ENCODE results near the gene AKR1B1.
"Not testable (repeated sequence)": the region's sequence is repeated elsewhere in the genome, so short reads cannot be mapped to it uniquely, and the experiment has no call there.

The AKR1B1 gene
- 27.6 reads per million, percentile 54 among the genes with 10 or more reads in this experiment for total RNA-seq

GRCh38 chr7:134458806-134459698 lies at the start of gene AKR1B1:
Gene AKR1B1 (minus strand): TSS chr7:134459100. CDS start chr7:134459062, 38 bp downstream.
- peak; percentile 75 for DNase-seq

DNA sequence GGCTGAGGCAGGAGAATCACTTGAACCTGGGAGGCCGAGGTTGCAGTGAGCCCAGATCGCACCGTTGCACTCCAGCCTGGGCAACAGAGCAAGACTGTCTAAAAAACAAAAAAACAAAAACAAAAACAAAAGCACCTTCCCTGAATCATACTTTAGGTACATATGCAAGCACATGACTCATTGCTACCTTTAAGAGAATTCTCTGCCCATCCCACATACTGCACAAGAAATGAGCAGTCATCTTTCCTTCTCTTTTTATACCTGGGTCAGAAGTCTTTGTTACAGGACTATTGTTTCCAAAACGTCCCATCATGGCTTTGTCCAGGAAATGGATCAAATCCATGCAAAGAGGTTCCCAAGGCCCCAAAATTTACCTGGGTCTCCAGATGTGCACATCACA lies 47.0 kb upstream of the AKR1B1 start:
- no peak for DNase-seq

DNA sequence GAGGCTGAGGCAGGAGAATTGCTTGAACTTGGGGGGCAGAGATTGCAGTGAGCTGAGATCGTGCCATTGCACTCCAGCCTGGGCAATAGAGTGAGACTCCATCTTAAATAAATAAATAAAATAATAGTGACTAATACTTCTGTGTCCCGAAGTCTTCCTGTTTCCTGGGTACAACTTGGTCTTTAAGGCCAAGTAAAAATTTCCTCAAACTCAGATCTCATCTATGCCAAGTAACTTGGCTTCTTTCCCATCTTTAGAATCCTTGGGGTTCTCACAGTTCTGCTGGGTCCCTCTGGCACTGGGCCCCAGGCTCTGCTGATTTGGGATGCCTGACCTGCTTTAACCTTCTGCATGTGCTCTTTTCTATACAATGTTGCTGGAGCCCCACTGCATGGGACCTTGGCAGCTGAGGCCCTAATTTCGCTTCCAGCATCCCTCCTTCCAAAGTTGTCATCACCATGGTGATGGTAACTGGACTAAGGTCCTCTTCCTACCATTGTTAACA lies 45.8 kb upstream of the AKR1B1 start:
- no peak for DNase-seq

DNA sequence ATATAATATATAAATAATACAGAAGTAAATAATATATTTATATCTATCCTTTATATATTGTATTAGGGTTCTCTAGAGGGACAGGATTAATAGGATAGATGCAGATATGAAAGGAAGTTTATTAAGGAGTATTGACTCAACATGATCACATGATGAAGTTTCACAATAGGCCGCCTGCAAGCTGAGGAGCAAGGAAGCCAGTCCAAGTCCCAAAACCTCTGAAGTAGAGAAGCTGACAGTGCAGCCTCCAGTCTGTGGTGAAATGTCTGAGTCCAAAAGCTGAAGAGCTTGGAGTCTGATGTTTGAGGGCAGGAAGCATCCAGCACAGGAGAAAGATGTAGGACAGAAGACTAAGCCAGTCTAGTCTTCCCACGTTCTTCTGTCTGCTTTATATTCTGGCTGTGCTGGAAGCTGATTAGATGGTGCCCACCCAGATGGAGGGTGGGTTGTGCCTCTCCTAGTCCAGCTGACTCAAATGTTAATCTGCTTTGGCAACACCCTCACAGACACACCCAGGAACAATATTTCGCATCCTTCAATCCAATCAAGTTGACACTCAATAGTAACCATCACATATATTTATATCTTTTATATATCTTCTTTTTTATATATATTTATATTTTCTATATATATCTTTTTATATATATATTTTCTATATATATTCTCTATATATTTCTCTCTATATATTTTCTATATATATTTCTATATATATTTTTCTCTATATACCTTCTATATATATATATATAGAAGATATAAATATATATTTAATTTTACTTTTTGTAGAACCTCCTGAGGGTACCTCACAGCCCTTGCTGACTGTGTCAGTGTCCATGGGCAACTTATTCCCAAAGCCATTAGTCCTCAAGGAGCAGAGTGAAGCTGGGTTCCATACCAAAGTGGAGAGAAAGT lies 43.8 kb upstream of the AKR1B1 start:
- no peak for DNase-seq

GRCh38 chr7:134500982-134501381 lies 42.1 kb upstream of the AKR1B1 start:
- no peak for DNase-seq

- no peak for DNase-seq
Observed at GRCh38 chr7:134500406-134500805, 41.5 kb upstream of the AKR1B1 start.

- no peak for DNase-seq
Observed at GRCh38 chr7:134495546-134495945, 36.6 kb upstream of the AKR1B1 start.

DNA sequence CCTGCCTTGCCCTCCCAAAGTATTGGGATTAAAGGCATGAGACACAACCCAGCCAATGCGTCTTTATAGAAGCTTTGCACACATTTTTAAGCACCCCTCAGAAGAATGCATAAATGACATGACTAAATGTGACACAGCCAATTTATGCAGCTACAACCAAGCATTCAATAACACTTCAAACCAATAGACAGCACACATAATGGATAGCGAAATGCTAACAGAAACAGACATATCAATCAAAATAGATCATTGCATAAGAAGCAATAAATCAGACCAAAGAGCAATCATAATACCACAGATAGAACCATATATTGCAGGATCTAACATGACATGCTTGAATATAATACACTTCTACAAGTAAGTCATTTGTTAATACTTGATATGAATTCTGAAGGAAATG lies 34.2 kb upstream of the AKR1B1 start:
- no peak for DNase-seq

GRCh38 chr7:134487721-134488120 lies 28.8 kb upstream of the AKR1B1 start:
- DNase-seq = not testable (repeated sequence)

GRCh38 chr7:134485203-134485602 lies 26.3 kb upstream of the AKR1B1 start:
- no peak for DNase-seq

GRCh38 chr7:134483296-134483695 lies 24.4 kb upstream of the AKR1B1 start:
- DNase-seq = no peak

- DNase-seq = no peak
Observed at GRCh38 chr7:134482858-134483257, 24.0 kb upstream of the AKR1B1 start.

DNA sequence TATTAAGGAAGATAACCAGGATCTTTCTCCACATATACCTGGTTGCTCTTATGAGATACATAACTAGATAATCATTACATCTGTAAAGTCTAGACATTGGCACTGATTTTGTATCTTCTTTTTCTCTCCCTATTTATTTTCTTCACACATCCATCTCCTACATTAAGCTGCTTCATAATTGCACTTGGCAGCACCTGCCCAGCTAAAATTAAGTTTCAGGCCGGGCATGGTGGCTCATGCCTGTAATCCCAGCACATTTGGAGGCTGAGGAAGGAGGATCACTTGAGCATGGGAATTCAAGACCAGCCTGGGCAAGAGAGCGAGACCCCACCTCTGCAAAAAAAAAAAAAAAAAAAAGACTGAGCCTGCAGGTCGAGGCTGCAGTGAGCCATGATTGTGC lies 22.3 kb upstream of the AKR1B1 start:
- DNase-seq = no peak

DNA sequence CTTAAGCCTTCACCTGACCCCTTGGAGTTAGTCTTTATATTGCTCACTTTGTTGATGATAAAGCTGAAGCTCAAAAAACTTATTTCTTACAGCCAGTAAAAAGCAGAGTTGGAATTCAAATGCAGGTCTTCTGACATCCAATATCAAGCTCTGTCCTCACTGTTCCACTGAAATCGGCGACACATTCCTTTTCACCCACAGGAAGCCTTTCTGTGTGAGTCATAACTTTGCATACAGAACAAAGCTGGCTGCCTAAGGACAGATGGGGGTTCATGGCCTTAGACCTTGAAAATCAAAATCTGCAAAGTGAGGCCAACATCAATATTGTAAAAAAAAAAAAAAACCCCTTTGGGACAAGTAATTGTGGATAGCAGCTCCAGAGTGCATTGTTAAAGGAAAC lies 21.8 kb upstream of the AKR1B1 start:
- no peak for DNase-seq

- no peak for DNase-seq
Observed at GRCh38 chr7:134480202-134480601, 21.3 kb upstream of the AKR1B1 start.

DNA sequence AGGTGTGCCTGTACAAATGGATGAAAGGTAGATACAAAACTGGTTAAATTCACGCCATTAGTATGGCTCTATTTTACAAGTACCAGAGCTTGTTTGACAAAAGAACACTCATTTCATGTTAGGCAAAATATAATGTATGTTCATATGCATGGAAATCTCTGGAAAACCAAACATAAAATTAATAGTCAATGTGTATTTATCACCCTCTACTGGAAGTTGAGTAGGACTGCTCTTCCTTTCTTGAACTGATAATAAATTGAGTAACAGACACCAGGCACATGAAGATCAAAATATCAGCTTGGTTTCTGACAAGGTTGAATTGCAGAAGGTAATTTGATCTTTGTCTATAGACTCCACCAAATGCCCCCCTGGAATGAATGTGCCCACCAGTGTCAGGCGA lies 19.8 kb upstream of the AKR1B1 start:
- no peak for DNase-seq

DNA sequence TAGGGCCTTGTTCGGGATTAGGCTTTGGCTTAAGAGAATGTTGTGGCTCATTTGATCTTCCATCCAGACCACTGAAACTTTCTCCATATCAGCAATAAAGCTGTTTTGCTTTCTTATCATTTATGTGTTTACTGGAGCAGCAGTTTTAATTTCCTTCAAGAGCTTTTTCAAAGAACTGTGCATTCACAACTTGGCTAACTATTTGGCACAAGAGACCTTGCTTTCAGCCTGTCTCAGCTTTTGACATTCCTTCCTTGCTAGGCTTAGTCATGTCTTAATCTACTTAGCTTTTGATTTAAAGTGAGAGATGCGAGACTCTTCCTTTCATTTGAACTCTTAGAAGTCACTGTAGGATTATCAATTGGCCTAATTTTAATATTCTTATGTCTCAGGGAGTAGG lies 19.1 kb upstream of the AKR1B1 start:
- DNase-seq = no peak

- DNase-seq = no peak
Observed at GRCh38 chr7:134476044-134476443, 17.1 kb upstream of the AKR1B1 start.

DNA sequence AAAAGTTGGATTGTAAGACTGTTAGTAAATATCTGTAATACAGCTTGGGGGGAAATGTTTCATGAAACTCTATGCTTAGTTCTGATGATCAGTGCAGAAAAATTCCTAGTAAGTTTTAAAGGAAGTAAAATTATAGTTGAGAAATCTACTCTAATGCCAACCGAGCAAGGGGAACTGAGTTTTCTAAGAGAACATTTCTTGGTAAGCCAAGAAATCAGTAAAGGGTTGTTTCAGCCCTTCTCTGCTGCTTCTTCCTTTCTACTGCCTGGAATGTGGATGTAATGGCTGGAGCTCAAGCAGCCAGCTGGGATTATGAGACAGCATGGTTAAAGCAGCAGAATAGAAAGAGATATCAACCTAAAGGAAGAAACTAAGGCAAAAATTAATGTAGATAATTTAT lies 15.9 kb upstream of the AKR1B1 start:
- no peak for DNase-seq

DNA sequence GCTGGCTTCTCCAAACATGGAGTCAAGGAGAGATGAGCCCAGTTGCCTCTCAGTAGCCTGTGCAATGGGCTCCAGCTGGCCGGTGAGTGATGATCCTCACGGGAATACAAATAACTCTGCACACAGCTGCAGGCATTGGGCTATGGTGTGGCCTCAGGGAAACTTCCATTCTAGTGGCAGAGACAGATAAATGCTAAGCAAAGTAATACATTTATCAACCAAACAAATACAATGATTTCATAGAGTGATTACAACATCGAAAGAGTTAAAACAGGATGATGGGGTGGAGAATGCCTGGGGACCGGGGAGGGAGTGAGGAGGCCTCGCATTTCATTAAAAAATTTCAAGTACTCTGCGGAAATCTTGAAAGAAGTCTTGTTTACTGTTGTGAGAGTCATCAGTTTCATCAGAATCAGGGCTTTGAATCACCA lies 15.0 kb upstream of the AKR1B1 start:
- DNase-seq = no peak

GRCh38 chr7:134472572-134473244 lies 13.8 kb upstream of the AKR1B1 start:
- DNase-seq = no peak

DNA sequence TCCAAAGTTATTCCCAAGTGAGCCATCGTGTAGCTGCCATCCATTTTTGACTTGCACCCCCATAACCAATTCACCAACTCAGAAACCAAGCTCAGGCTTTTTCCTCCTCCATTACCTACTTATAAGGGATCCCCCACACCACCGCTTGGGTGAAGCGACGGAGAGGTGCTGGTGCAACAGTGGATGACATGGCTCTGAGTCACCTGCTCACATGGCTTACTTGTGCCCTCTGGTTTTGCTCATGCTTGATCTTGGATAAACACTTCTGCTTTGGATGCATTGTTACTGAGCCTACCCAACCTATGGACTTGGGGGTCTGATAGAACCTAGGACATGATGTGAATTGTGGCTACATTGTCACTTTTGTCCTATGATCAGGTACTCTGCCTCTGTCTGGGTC lies 12.0 kb upstream of the AKR1B1 start:
- DNase-seq = no peak

GRCh38 chr7:134469622-134470021 lies 10.7 kb upstream of the AKR1B1 start:
- DNase-seq = no peak

All from effector CD4-positive, alpha-beta T cell (primary cell).